PC-9 (cell line): ENCODE results near the gene CAPN9. TPM values are rescaled to one million over a fixed set of nuclear protein-coding genes. Genes with fewer than 3 reads are reported as not detected.

Experiments used
- BruUV-seq: library from RNA; stranded (reverse); fragments of 400-500 nt; replicated peaks from 2 replicates; lab custom pipeline; 2021; lab: Mats Ljungman, UMichigan
- CTCF ChIA-PET: fragments of 300-600 bp; sonication (Branson Sonifier 250); formaldehyde crosslinking; loops from one replicate; lab custom pipeline; 2022; ENCODE audit warnings: antibody characterized with exemption; lab: Charles Lee
- POLR2A ChIA-PET: fragments of 300-600 bp; sonication (Branson Sonifier 250); formaldehyde crosslinking; loops from one replicate; lab custom pipeline; 2022; ENCODE audit warnings: antibody characterized with exemption; ENCODE audit not compliant: unreplicated experiment; lab: Charles Lee
- DNase-seq, 2 experiments: peaks; one replicate each; pipeline versions ENCODE4 v3.0.0 to v3.0.0-alpha.2; 2015 to 2022; ENCODE audit warnings: mixed read lengths in 1 of 2
- H2AFZ ChIP-seq: fragments of 200-600 bp; sonication (generic); 2 replicates; pipeline ENCODE4 v1.8.1; 2017; ENCODE audit warnings: antibody characterized with exemption
- H3F3A ChIP-seq: fragments of 200-600 bp; sonication (generic); 2 replicates; pipeline ENCODE4 v1.8.1; 2017; ENCODE audit warnings: antibody characterized with exemption, mild to moderate bottlenecking, low read depth; ENCODE audit not compliant: insufficient read depth
- H3K27ac ChIP-seq: fragments of 200-600 bp; sonication (generic); 2 replicates; pipeline ENCODE4 v1.6.1; 2016; ENCODE audit warnings: mixed run types
- H3K27me3 ChIP-seq: fragments of 200-600 bp; sonication (generic); 2 replicates; pipeline ENCODE4 v1.6.1; 2016; ENCODE audit warnings: low read depth, mixed run types; ENCODE audit not compliant: insufficient read depth
- H3K36me3 ChIP-seq: fragments of 200-600 bp; sonication (generic); 2 replicates; pipeline ENCODE4 v1.6.1; 2016; ENCODE audit warnings: low read depth, mixed run types
- H3K4me1 ChIP-seq: fragments of 200-600 bp; sonication (generic); replicated peaks from 2 replicates; pipeline ENCODE4 v1.6.1; 2016; ENCODE audit warnings: mixed run types; ENCODE audit not compliant: insufficient read depth
- H3K4me2 ChIP-seq: fragments of 200-600 bp; sonication (generic); 2 replicates; pipeline ENCODE4 v1.6.1; 2017; ENCODE audit warnings: mixed run types
- H3K4me3 ChIP-seq: fragments of 200-600 bp; sonication (generic); 2 replicates; pipeline ENCODE4 v1.6.1; 2016; ENCODE audit warnings: mixed run types
- H3K79me2 ChIP-seq: fragments of 200-600 bp; sonication (generic); 2 replicates; pipeline ENCODE4 v1.6.1; 2017; ENCODE audit warnings: low read depth, mixed run types
- H3K9me2 ChIP-seq: fragments of 200-600 bp; sonication (generic); 2 replicates; pipeline ENCODE4 v1.8.1; 2017; ENCODE audit warnings: mild to moderate bottlenecking; ENCODE audit not compliant: insufficient read depth
- H3K9me3 ChIP-seq: fragments of 200-600 bp; sonication (generic); 2 replicates; pipeline ENCODE4 v1.8.1; 2016; ENCODE audit warnings: low read depth; ENCODE audit not compliant: insufficient read depth
- H4K20me1 ChIP-seq: fragments of 200-600 bp; sonication (generic); 2 replicates; pipeline ENCODE4 v1.8.1; 2017; ENCODE audit not compliant: insufficient read depth
- CTCF ChIP-seq: fragments of 200-600 bp; sonication (generic); conservative IDR thresholded peaks from 2 replicates; pipeline ENCODE4 v1.6.1; 2017; ENCODE audit warnings: mixed run types, antibody characterized with exemption, mild to moderate bottlenecking, moderate library complexity
- EZH2 ChIP-seq: fragments of 200-600 bp; sonication (generic); IDR thresholded peaks from 2 replicates; pipeline ENCODE4 v1.8.0; 2017; ENCODE audit warnings: antibody characterized with exemption, low read depth
- intact Hi-C: fragments of 100-400 bp; cut with micrococcal nuclease; formaldehyde crosslinking; loops from one replicate; pipeline ENCODE4 v1.10.0; 2022; ENCODE audit not compliant: unreplicated experiment
- total RNA-seq: library from RNA; stranded (reverse); gene quantifications from 2 replicates; pipeline ENCODE4 v1.2.3, GENCODE V29; 2021

The CAPN9 gene
- total RNA-seq, 1 experiment from 2014 or later = not detected

DNA sequence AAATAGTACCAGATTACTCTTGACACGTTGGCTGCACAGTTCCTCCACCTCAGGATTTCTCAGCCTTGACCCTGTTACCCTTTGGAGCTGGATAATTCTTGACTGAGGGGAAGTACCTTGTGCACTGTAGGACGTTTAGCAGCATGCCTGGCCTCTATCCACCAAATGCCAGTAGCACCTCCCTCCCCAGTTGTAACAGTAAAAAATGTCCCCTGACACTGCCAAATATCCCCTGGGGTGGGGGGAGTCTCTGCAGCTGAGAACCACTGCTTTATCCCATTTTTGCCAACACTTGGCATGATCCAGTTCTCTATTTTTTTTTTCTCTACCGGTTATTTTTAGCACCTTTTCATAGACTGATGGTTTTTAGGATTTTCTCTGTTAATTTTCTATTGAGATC, 87.1 kb downstream of the CAPN9 start:
- Histone ChIP-seq H3F3A (no peaks in the 10 kb centered on the region), H3K79me2 (no peaks in the 10 kb centered on the region), H3K27ac (no peak overlapping the region), H3K4me3 (no peak overlapping the region), H3K27me3 (no peaks in the 10 kb centered on the region), H3K36me3 (no peaks in the 10 kb centered on the region), H3K9me2 (no peaks in the 10 kb centered on the region), H3K4me2 (no peak overlapping the region), H3K9me3 (no peaks in the 10 kb centered on the region), H4K20me1 (no peaks in the 10 kb centered on the region), H2AFZ (no peak overlapping the region), H3K4me1 (no peaks in the 10 kb centered on the region)
- ChIA-PET POLR2A (no interaction called here), CTCF (no interaction called here)
- BruUV-seq = no TSS peak
- TF ChIP-seq CTCF (no peak), EZH2 (no peak)
- intact Hi-C loops = no loop called here
- DNase-seq = no peak

DNA sequence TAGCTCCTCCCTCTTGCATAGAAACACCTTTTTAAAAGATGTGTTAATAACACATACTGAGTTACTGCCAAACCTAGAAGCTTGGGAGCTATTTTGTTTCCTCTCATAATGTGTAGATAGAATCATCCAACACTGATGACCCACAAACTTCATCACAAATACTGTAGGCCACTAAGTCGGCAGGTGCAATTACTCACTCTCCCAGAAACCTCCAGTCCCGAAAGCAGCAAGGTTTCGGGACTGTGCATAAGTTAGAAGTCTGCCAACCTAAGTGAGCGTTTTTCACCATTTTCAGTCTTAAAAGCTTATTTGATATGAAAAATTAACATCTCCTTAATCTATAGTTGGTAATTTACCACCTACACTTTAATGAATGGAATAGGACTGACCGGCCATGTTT, 89.2 kb downstream of the CAPN9 start:
- no peaks in the 10 kb centered on the region for H3F3A ChIP-seq
- TF ChIP-seq CTCF (no peak), EZH2 (no peak)
- ChIA-PET POLR2A (interaction anchor here (0.7 kb wide), 1 partner anchor 27 kb away, joined by 6 read pairs; no protein-coding TSS in a partner anchor), CTCF (no interaction called here)
- no TSS peak for BruUV-seq
- DNase-seq = no peak
- no peak overlapping the region for H2AFZ ChIP-seq
- no peaks in the 10 kb centered on the region for H3K4me1 ChIP-seq
- H3K27me3 ChIP-seq = no peaks in the 10 kb centered on the region
- H3K9me3 ChIP-seq = no peaks in the 10 kb centered on the region
- no peaks in the 10 kb centered on the region for H3K36me3 ChIP-seq
- H3K4me3 ChIP-seq = no peak overlapping the region
- H4K20me1 ChIP-seq = no peaks in the 10 kb centered on the region
- H3K79me2 ChIP-seq = no peaks in the 10 kb centered on the region
- H3K4me2 ChIP-seq = no peak overlapping the region
- intact Hi-C loops = no loop called here
- H3K9me2 ChIP-seq = no peaks in the 10 kb centered on the region
- H3K27ac ChIP-seq = no peak overlapping the region

- Histone ChIP-seq H3K9me3 (no peaks in the 10 kb centered on the region), H3K36me3 (no peaks in the 10 kb centered on the region), H3K4me2 (no peak overlapping the region), H3K27ac (no peak overlapping the region), H2AFZ (no peak overlapping the region), H3K4me1 (no peaks in the 10 kb centered on the region), H3K9me2 (no peaks in the 10 kb centered on the region), H4K20me1 (no peaks in the 10 kb centered on the region), H3K4me3 (no peak overlapping the region), H3F3A (no peaks in the 10 kb centered on the region), H3K27me3 (no peaks in the 10 kb centered on the region), H3K79me2 (no peaks in the 10 kb centered on the region)
- intact Hi-C loops = no loop called here
- DNase-seq = no peak
- POLR2A ChIA-PET = interaction anchor here (0.7 kb wide), 1 partner anchor 27 kb away, joined by 6 read pairs; no protein-coding TSS in a partner anchor
- BruUV-seq = no TSS peak
- TF ChIP-seq EZH2 (no peak), CTCF (no peak)
- CTCF ChIA-PET = no interaction called here
These were observed 89.6 kb downstream of the CAPN9 start for GRCh38 chr1:230836793-230837192.
